Erythroblast (primary cell): Measurements from ENCODE around the gene DOCK3.

ENCODE experiments used
- GATA1 ChIP-seq: IDR thresholded peaks from 2 replicates; pipeline ENCODE4 v1.6.1; 2011; ENCODE audit warnings: low read depth, mild to moderate bottlenecking, control low read depth, low read length, moderate library complexity
- POLR2A ChIP-seq: IDR thresholded peaks from 2 replicates; pipeline ENCODE4 v1.6.1; 2011; ENCODE audit warnings: mild to moderate bottlenecking, low read length

GRCh38 chr3:51343918-51344687 lies 669.4 kb downstream of the DOCK3 start:
- TF ChIP-seq POLR2A (no peak), GATA1 (no peak)
